ENCODE measurements around the gene STX8. TPM values are rescaled to one million over a fixed set of nuclear protein-coding genes. Genes with fewer than 3 reads are reported as not detected.

Gene STX8
- polyA plus RNA-seq, 1 experiment: 44.7 TPM

DNA sequence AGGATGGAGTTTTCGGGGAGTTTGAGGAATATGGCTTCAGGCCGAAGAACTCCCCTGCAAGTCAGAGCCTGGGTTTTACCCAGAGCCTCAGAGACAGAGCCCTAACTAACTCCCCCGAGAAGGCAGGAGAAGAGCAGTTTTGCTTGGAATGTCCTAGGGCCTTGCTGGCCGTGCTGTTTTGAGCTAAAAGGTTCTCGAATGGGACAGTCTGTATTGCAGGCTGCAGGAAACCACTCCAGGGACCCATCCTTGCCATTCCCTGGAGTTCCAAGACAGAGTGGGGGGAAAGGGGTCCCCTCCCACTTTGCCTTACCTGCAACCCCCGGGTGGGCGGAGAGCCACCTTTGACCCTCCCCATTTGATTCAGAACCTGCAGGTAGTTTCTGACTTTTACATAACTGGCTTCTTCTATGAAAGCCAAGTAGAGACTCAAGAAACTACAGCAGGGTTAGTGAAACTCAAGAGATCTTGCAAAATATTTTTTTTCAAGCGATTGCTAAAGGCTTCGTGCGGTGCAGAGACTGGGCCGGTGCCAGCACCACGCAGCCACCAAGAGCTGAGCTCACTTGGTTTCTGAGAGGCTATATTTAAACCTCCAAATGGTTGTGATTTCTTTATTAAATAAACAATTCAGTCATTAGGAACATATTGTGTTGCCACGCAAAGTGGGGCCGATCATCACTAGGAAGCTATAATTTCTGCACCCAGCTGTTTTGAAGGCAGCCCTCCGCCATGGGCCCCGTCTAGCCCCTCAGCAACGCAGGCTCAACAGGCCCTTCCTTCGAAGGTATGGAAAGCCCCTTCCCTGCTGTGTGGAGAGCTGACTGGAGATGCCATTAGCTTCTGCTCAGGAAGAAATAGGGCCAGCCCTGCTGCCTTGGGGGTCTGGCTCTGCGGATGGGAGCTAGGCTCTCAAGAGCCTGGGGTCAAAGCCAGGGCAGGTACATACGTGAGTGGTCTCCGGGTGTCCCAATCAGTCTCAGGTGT, 331.3 kb downstream of the STX8 start:
- no peak overlapping the region for H3K4me3 ChIP-seq (ENCODE audit: low read depth, low read length)
- POLR2A ChIA-PET: interaction anchor here (0.6 kb wide), 1 partner anchor 1328 kb away, joined by 3 read pairs; the partner anchor contains the start of gene RNF227
- DNase-seq (ENCODE audit: low read depth): peak; percentile 80
- CTCF ChIA-PET: no interaction called here
- no peaks in the 10 kb centered on the region for H3K27me3 ChIP-seq (ENCODE audit: control insufficient read depth, insufficient read depth, low read length)
- H3K36me3 ChIP-seq (ENCODE audit: control insufficient read depth, insufficient read depth, low read length): no peaks in the 10 kb centered on the region
- TF ChIP-seq, protein P1, sequence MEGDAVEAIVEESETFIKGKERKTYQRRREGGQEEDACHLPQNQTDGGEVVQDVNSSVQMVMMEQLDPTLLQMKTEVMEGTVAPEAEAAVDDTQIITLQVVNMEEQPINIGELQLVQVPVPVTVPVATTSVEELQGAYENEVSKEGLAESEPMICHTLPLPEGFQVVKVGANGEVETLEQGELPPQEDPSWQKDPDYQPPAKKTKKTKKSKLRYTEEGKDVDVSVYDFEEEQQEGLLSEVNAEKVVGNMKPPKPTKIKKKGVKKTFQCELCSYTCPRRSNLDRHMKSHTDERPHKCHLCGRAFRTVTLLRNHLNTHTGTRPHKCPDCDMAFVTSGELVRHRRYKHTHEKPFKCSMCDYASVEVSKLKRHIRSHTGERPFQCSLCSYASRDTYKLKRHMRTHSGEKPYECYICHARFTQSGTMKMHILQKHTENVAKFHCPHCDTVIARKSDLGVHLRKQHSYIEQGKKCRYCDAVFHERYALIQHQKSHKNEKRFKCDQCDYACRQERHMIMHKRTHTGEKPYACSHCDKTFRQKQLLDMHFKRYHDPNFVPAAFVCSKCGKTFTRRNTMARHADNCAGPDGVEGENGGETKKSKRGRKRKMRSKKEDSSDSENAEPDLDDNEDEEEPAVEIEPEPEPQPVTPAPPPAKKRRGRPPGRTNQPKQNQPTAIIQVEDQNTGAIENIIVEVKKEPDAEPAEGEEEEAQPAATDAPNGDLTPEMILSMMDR (IDR thresholded peaks at IDR 0.05; ENCODE audit: insufficient read depth, low read depth, low read length): no peak

GRCh38 chr17:9242983-9243382, 332.6 kb downstream of the STX8 start:
- Histone ChIP-seq H3K27me3 (ENCODE audit: control insufficient read depth, insufficient read depth, low read length) (no peaks in the 10 kb centered on the region), H3K4me3 (ENCODE audit: low read depth, low read length) (no peak overlapping the region), H3K36me3 (ENCODE audit: control insufficient read depth, insufficient read depth, low read length) (no peaks in the 10 kb centered on the region)
- DNase-seq (ENCODE audit: low read depth): no peak
- ChIA-PET POLR2A (no interaction called here), CTCF (interaction anchor here (0.6 kb wide), 1 partner anchor 50 kb away, joined by 5 read pairs; no protein-coding TSS in a partner anchor)
- TF ChIP-seq, protein P1 (IDR thresholded peaks at IDR 0.05; ENCODE audit: insufficient read depth, low read depth, low read length): no peak

GRCh38 chr17:9242497-9242881, 333.1 kb downstream of the STX8 start:
- ChIA-PET CTCF (interaction anchor here (0.6 kb wide), 1 partner anchor 51 kb away, joined by 5 read pairs; no protein-coding TSS in a partner anchor), POLR2A (no interaction called here)
- TF ChIP-seq, protein P1 (IDR thresholded peaks at IDR 0.05; ENCODE audit: insufficient read depth, low read depth, low read length): no peak
- Histone ChIP-seq H3K36me3 (ENCODE audit: control insufficient read depth, insufficient read depth, low read length) (no peaks in the 10 kb centered on the region), H3K27me3 (ENCODE audit: control insufficient read depth, insufficient read depth, low read length) (no peaks in the 10 kb centered on the region), H3K4me3 (ENCODE audit: low read depth, low read length) (no peak overlapping the region)
- no peak for DNase-seq (ENCODE audit: low read depth)

DNA sequence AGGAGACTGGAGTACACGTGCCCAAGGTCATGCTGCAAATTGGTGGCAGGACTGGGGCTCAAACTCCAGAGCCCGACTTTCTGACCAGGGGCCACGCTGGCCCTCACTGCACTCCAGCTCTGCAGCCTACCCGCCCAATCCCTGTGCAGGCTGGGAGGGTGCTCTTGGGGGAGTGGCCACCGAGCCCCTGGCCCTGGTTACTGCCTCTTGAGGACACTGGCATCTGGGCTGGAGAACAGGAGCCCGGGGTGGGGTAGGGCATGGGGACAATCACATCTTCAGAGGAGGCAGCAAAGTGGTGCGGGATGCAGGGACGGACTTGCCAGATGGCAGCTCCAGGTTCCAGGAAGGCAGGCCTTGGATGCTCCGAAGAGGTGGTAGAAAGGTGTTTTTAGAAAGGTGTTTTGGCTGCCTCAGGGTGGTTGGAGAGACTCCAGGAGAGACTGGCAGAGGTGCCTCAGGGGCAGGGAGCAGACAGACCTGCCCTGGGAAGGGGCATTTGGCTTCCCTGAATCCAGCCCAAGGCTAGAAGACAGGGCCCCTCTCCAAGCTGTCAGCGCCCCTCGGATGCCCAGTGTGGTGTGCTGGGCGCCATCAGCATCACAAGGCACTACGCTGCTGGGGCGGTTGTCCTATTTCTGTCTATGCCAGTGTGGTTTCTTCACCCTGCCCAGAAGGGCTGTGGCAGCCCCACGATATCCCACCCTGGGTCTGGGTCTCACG, 333.7 kb downstream of the STX8 start:
- CTCF ChIA-PET: no interaction called here
- no peak for DNase-seq (ENCODE audit: low read depth)

More for the DNA sequence above, 333.7 kb downstream of the STX8 start:
- no peaks in the 10 kb centered on the region for H3K27me3 ChIP-seq (ENCODE audit: control insufficient read depth, insufficient read depth, low read length)
- TF ChIP-seq, protein P1 (IDR thresholded peaks at IDR 0.05; ENCODE audit: insufficient read depth, low read depth, low read length): no peak
- no peaks in the 10 kb centered on the region for H3K36me3 ChIP-seq (ENCODE audit: control insufficient read depth, insufficient read depth, low read length)
- H3K4me3 ChIP-seq (ENCODE audit: low read depth, low read length): no peak overlapping the region
- POLR2A ChIA-PET: no interaction called here
